HFF-Myc (cell line): Measurements from ENCODE around the gene PXDN.
"Not testable (repeated sequence)": the region's sequence is repeated elsewhere in the genome, so short reads cannot be mapped to it uniquely, and the experiment has no call there.

Source experiments
- DNase-seq: peaks from one replicate; pipeline ENCODE4 v3.0.0-alpha.2; 2011; ENCODE audit warnings: low read depth; ENCODE audit errors: extremely low read depth
- H3K4me3 ChIP-seq: replicated peaks from 2 replicates; pipeline ENCODE4 v1.5.1; 2011; ENCODE audit warnings: low read depth, mild to moderate bottlenecking, control low read depth, low read length
- CTCF ChIP-seq: IDR thresholded peaks from 2 replicates; pipeline ENCODE4 v1.5.1; 2012; ENCODE audit warnings: mild to moderate bottlenecking, low read depth, low read length, control low read depth; ENCODE audit errors: missing control alignments

The PXDN gene

DNA sequence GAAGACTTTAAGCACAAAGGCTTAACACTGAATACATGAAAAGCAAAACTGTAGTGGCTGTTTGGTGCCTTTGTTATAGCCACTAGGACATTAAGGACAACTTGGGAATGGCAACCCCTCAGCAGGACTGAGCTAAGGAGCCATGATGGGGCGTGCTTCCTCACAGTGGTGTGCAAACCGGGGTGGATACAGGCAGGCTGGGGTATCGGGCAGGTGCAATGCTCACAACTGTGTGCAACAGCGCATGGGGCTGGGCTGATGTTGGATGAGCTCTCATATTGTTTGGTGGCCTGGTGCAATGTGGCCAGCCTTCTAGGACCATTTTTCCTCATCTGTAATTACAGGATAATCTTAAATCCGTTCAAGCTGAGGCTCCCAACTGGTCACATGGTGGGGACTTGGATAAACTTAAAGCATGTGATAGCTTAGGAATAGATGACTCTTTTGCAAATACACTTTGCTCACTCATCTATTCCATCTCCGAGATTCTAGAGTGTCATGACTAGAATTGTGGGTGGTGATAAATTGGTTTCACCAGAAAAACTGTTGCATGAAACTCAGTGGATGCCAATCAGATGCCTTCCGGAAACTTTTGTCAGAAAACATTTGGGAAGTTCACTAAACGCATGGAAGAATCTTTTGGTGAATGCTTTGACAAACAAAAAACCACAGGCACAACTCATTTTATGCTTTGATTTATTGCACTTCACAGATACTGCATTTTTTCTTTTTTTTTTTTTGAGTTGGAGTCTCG, 116.5 kb downstream of the PXDN start:
- no peak overlapping the region for H3K4me3 ChIP-seq
- no peak for TF ChIP-seq CTCF
- no peak for DNase-seq

GRCh38 chr2:1626271-1626681, 118.0 kb downstream of the PXDN start:
- H3K4me3 ChIP-seq = no peak overlapping the region
- no peak for TF ChIP-seq CTCF
- DNase-seq = no peak

- no peak overlapping the region for H3K4me3 ChIP-seq
- TF ChIP-seq CTCF = no peak
Measured at GRCh38 chr2:1625281-1626001, 118.9 kb downstream of the PXDN start.

DNA sequence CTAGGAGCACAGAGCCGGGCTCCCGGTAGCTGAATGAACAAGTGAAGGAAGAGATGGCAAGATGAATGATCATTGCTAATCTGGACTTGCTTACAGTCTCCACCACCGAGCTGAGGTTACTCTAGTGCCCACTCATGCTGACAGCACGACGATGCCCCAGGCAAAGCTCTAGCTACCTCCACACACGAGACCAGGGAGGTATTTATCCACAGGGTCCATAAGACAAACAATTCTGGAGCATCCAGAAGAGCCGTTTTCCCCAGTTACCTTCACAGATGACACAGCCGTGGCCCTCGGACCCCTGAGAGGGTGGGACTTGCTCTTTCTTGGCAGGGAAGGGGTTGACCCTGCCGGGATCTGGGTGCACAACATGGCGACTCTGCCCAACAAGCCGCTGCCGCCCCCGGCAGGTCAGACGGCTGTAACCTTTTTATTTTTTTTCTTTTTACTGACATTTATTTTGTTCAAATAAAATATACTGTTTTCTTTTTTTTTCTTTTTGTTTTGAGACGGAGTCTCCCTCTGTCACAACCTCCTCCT, 120.3 kb downstream of the PXDN start:
- H3K4me3 ChIP-seq = no peak overlapping the region
- no peak for DNase-seq
- no peak for TF ChIP-seq CTCF

More at GRCh38 chr2:1625281-1626001, 118.9 kb downstream of the PXDN start:
- DNase-seq = peak; percentile 76

DNA sequence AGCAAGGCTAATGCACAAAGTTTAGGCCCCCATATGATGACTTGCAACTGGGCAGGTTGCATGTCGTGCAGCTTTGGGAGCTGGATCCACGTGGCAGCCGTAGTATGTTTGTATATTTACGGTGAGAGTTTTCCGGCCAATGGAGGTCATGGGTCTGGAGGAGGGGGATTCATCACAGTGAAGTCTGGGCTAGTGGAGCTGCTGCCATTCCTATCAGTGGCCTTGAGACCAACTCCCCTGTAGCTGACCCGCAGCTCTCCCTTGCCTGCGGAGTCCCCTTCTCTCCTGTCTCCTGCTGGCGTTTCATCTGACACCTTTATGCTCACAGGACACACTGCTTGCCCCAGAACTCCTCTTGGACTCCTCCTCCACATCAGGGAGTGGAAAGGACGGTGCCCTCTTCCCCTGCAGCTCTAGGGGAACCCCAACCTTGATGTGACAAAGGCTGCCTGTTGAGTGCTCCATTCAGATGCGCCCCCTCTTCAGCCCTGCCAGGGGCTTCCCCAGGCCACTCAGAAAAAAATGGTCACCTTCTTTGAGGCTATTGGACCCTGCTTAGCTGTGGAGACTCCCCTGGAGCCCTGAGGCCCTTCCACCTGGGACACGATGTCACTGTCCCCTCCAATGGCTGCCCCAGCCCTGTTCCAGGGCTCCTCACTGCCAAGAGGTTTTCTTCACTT, 121.7 kb downstream of the PXDN start:
- no peak for DNase-seq
- no peak for TF ChIP-seq CTCF

DNA sequence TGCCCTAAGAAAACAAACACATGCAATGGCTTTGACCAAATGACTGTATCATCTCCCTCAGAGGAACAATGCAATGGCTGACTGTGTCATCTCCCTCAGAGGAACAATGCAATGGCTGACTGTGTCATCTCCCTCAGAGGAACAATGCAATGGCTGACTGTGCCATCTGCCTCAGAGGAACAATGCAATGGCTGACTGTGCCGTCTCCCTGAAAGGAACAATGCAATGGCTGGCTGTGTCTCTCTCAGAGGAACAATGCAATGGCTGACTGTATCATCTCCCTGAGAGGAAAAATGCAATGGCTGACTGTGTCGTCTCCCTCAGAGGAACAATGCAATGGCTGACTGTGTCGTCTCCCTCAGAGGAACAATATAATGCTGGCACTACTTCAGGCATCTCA, 122.3 kb downstream of the PXDN start:
- H3K4me3 ChIP-seq, DNase-seq: not testable (repeated sequence)

More for the DNA sequence above, 121.7 kb downstream of the PXDN start:
- H3K4me3 ChIP-seq = no peak overlapping the region

GRCh38 chr2:1621501-1621900, 122.8 kb downstream of the PXDN start:
- no peak for TF ChIP-seq CTCF
- DNase-seq = no peak
- H3K4me3 ChIP-seq = no peak overlapping the region
